A549 (cell line): ENCODE data around the gene FAM240A. TPM values are rescaled to one million over a fixed set of nuclear protein-coding genes. Genes with fewer than 3 reads are reported as not detected.

Experiments used
- ATAC-seq, 2 experiments: fragments of 200-7000 bp in 1 of 2; fragments of >200 bp in 1 of 2; cut with Nextera tagmentation in 1 of 2; cut with Tn5 transposase in 1 of 2; 3 replicates each; pipeline versions ENCODE4 v1.8.0 to v1.9.1; 2018 to 2020; ENCODE audit warnings: mild to moderate bottlenecking in 1 of 2, moderate library complexity in 1 of 2
- CTCF ChIA-PET: fragments of 300-600 bp; sonication (Branson Sonifier 250); formaldehyde crosslinking; extraction: SDS; loops from one replicate; lab custom pipeline; 2021; ENCODE audit warnings: antibody characterized with exemption, inconsistent platforms; lab: Yijun Ruan, JAX
- POLR2A ChIA-PET: fragments of 350-600 bp; formaldehyde crosslinking; extraction: SDS; loops from one replicate; lab custom pipeline; 2021; ENCODE audit warnings: antibody characterized with exemption, inconsistent platforms; lab: Yijun Ruan, JAX
- DNase-seq, 2 experiments: peaks; one replicate each; pipeline versions ENCODE4 v3.0.0 to v3.0.0-alpha.2; 2011 to 2016; ENCODE audit warnings: low read depth in 1 of 2, low spot score in 1 of 2
- FAIRE-seq: peaks from 2 replicates; lab custom pipeline; 2011; peaks lifted over from hg19 to GRCh38; lab: Jason Lieb, UNC
- H3K27ac ChIP-seq, 2 experiments: fragments of >200 bp; sonication (Bioruptor Twin); formaldehyde crosslinking; 3 replicates each; pipeline ENCODE4 v1.5.1; 2016 to 2017
- H3K4me1 ChIP-seq: fragments of >200 bp; sonication (Bioruptor Twin); formaldehyde crosslinking; 3 replicates; pipeline ENCODE4 v1.6.1; 2016
- H3K4me2 ChIP-seq: fragments of >200 bp; sonication (Bioruptor Twin); formaldehyde crosslinking; 3 replicates; pipeline ENCODE4 v1.6.1; 2016
- H3K4me3 ChIP-seq: fragments of >200 bp; sonication (Bioruptor Twin); formaldehyde crosslinking; 3 replicates; pipeline ENCODE4 v1.5.1; 2016
- H3K9me3 ChIP-seq: fragments of >200 bp; sonication (Bioruptor Twin); formaldehyde crosslinking; 3 replicates; pipeline ENCODE4 v1.6.1; 2016
- BHLHE40 ChIP-seq: IDR thresholded peaks from 2 replicates; pipeline ENCODE4 v1.6.1; 2012; ENCODE audit warnings: low read depth, low read length, inconsistent platforms
- CBX8 ChIP-seq: fragments of 200-600 bp; sonication (generic); IDR thresholded peaks from 2 replicates; pipeline ENCODE4 v1.6.1; 2016
- CHD2 ChIP-seq: fragments of 150-350 bp; IDR thresholded peaks from 2 replicates; pipeline ENCODE4 v1.6.1; 2014; ENCODE audit warnings: low read length; ENCODE audit not compliant: partially characterized antibody
- CHD4 ChIP-seq: fragments of 200-600 bp; sonication (generic); IDR thresholded peaks from 2 replicates; pipeline ENCODE4 v1.6.1; 2016; ENCODE audit warnings: antibody characterized with exemption, mild to moderate bottlenecking, borderline replicate concordance
- CTCF ChIP-seq: fragments of >200 bp; sonication (Bioruptor Twin); formaldehyde crosslinking; IDR thresholded peaks from 3 replicates; pipeline ENCODE4 v1.5.1; 2016
- EHF ChIP-seq: fragments of 250-450 bp; sonication (Bioruptor Pico); IDR thresholded peaks from 2 replicates; pipeline ENCODE4 v1.5.0; 2020; ENCODE audit warnings: mild to moderate bottlenecking
- EHMT2 ChIP-seq: fragments of 200-600 bp; sonication (generic); IDR thresholded peaks from 2 replicates; pipeline ENCODE4 v1.6.1; 2016; ENCODE audit warnings: antibody characterized with exemption, low read depth, mild to moderate bottlenecking, moderate library complexity
- FOSL2 ChIP-seq, 2 experiments: fragments of 450-650 bp in 1 of 2; fragments of >200 bp in 1 of 2; sonication (Bioruptor Twin) in 1 of 2; formaldehyde crosslinking; IDR thresholded peaks; 2 replicates each; pipeline versions ENCODE4 v1.5.0 to v1.6.1; 2016 to 2020; ENCODE audit warnings: mild to moderate bottlenecking in 1 of 2, moderate library complexity in 1 of 2
- HEYL ChIP-seq: fragments of 250-450 bp; sonication (Bioruptor Pico); IDR thresholded peaks from 2 replicates; pipeline ENCODE4 v1.8.0; 2021; ENCODE audit warnings: mild to moderate bottlenecking, moderate library complexity
- HOXA7 ChIP-seq: fragments of 250-450 bp; sonication (Bioruptor Pico); IDR thresholded peaks from 2 replicates; pipeline ENCODE4 v1.5.0; 2020; ENCODE audit warnings: mild to moderate bottlenecking, moderate library complexity
- HOXB5 ChIP-seq: fragments of 250-450 bp; sonication (Bioruptor Pico); IDR thresholded peaks from 2 replicates; pipeline ENCODE4 v1.5.0; 2020; ENCODE audit warnings: mild to moderate bottlenecking, moderate library complexity
- JUNB ChIP-seq: fragments of >200 bp; sonication (Bioruptor Twin); formaldehyde crosslinking; IDR thresholded peaks from 2 replicates; pipeline ENCODE4 v1.6.1; 2016
- KDM1A ChIP-seq: fragments of 200-600 bp; sonication (generic); IDR thresholded peaks from 2 replicates; pipeline ENCODE4 v1.6.1; 2016; ENCODE audit warnings: low read depth, mild to moderate bottlenecking
- MAX ChIP-seq: IDR thresholded peaks from 2 replicates; pipeline ENCODE4 v1.6.1; 2012
- MYC ChIP-seq: IDR thresholded peaks from 2 replicates; pipeline ENCODE4 v1.6.1; 2012; ENCODE audit warnings: mild to moderate bottlenecking, inconsistent platforms, low read length, improper control_type of control experiment, borderline replicate concordance
- NPAS2 ChIP-seq: fragments of 250-450 bp; sonication (Bioruptor Pico); IDR thresholded peaks from 2 replicates; pipeline ENCODE4 v1.8.0; 2022; ENCODE audit warnings: mild to moderate bottlenecking, moderate library complexity, borderline replicate concordance
- PHF8 ChIP-seq: fragments of 200-600 bp; sonication (generic); IDR thresholded peaks from 2 replicates; pipeline ENCODE4 v1.6.1; 2016; ENCODE audit warnings: low read depth, mild to moderate bottlenecking, antibody characterized with exemption, moderate library complexity, borderline replicate concordance
- POLR2AphosphoS2 ChIP-seq: conservative IDR thresholded peaks from 2 replicates; pipeline ENCODE4 v1.6.1; 2012; ENCODE audit warnings: low read length, improper control_type of control experiment, inconsistent platforms
- RFX5 ChIP-seq: fragments of 450-650 bp; IDR thresholded peaks from 2 replicates; pipeline ENCODE4 v1.7.1; 2014; ENCODE audit warnings: antibody characterized with exemption, mild to moderate bottlenecking, moderate library complexity
- SREBF2 ChIP-seq: fragments of 450-650 bp; IDR thresholded peaks from 2 replicates; pipeline ENCODE4 v1.6.1; 2014; ENCODE audit warnings: mild to moderate bottlenecking, moderate library complexity
- TFCP2L1 ChIP-seq: fragments of 250-450 bp; sonication (Bioruptor Pico); IDR thresholded peaks from 2 replicates; pipeline ENCODE4 v1.5.0; 2021; ENCODE audit warnings: mild to moderate bottlenecking
- ZSCAN20 ChIP-seq: fragments of 250-450 bp; sonication (Bioruptor Pico); IDR thresholded peaks from 2 replicates; pipeline ENCODE4 v1.8.0; 2022; ENCODE audit warnings: mild to moderate bottlenecking, moderate library complexity
- WGBS: methylation state at CpG from one replicate; pipeline ENCODE4 v1.1.6; 2017; ENCODE audit errors: missing lambda C conversion rate; 5-methylcytosine and 5-hydroxymethylcytosine counted together
- polyA plus RNA-seq, 4 experiments: library from polyadenylated mRNA; depleted of rRNA in 3 of 4; stranded (reverse); fragments of >200 nt; fragmentation: RNase III in 1 of 4; extraction: RNeasy Plus Mini Kit Qiagen cat#74134 plus additional on column Dnase treatment in 1 of 4; gene quantifications; 2 replicates in 3 of 4; 3 replicates in 1 of 4; pipeline ENCODE4 v1.2.3, GENCODE V29; 2011 to 2017
- TF ChIP-seq, protein P1 (sequence below): fragments of 150-350 bp; IDR thresholded peaks from 2 replicates; pipeline ENCODE4 v1.6.1; 2014; ENCODE audit warnings: low read depth, mild to moderate bottlenecking, low read length

FAM240A gene
- polyA plus RNA-seq, 2 of the 4 experiments (the other 2 are of a cell fraction), result not detected

- ChIA-PET CTCF (no interaction called here), POLR2A (no interaction called here)
- H3K27ac ChIP-seq, result no peak overlapping the region
- H3K9me3 ChIP-seq, result no peaks in the 10 kb centered on the region
- H3K4me3 ChIP-seq, result no peak overlapping the region
- no peak for ATAC-seq
- TF ChIP-seq POLR2AphosphoS2, result no peak
- TF ChIP-seq HOXA7 (CRISPR knock-in tag), result no peak
- TF ChIP-seq, protein P1, sequence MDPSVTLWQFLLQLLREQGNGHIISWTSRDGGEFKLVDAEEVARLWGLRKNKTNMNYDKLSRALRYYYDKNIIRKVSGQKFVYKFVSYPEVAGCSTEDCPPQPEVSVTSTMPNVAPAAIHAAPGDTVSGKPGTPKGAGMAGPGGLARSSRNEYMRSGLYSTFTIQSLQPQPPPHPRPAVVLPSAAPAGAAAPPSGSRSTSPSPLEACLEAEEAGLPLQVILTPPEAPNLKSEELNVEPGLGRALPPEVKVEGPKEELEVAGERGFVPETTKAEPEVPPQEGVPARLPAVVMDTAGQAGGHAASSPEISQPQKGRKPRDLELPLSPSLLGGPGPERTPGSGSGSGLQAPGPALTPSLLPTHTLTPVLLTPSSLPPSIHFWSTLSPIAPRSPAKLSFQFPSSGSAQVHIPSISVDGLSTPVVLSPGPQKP, result no peak
- no peak for TF ChIP-seq KDM1A
- TF ChIP-seq EHMT2, result no peak
- no peak for TF ChIP-seq FOSL2 (IDR thresholded peaks at IDR 0.05)
- TF ChIP-seq FOSL2 (CRISPR knock-in tag; IDR thresholded peaks at IDR 0.05), result no peak
- TF ChIP-seq CBX8, result no peak
- TF ChIP-seq JUNB, result no peak
- no peak for TF ChIP-seq HOXB5
- TF ChIP-seq CTCF, result no peak
- TF ChIP-seq TFCP2L1 (CRISPR knock-in tag), result no peak
- no peak for TF ChIP-seq MAX
- TF ChIP-seq RFX5, result no peak
- TF ChIP-seq CHD4, result no peak
- WGBS, result 39% methylated on average over 2 of the region's 2 CpGs
- FAIRE-seq, result no peak
- DNase-seq, result no peak
- no peak overlapping the region for H3K4me2 ChIP-seq
- no peaks in the 10 kb centered on the region for H3K4me1 ChIP-seq
Measured at GRCh38 chr3:46668591-46668990, 56.3 kb downstream of the FAM240A start.

DNA sequence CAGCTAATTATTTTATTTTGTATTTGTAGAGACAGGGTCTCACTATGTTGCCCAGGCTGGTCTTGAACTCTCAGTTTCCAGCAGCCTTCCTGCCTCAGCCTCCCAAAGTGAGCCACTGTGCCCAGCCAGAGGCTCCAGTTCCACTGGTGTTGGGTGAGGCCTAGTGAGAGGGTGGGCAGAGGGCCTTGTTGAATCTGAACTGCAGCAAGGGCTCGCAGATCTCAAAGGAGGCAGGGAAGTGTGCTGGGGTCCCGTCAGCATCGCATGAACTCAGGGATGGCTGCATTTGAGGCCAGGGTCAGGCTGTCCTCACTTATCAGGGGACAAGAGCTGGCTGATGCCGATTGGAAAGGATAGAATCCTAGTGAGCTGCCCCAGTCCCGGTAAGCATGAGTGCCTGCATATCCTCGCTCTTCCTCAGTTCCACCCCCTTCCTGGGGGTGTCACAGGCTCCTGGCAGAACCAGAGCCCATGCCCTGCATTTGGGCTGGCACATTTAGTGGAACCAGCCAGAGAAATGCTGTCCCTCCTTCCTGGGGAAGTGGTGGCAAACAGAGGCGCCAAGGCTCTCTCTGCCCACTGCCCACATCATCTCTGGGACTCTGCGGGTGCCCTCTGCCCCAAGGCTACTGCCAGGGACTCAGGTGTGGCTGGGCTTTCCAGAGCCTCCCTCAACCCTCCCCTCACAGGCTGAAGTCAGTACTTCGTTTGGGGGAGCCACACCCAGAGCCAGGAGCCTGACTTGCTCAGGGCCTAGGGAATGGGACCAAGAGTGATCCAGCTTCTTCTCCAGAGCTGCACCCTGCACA, 57.1 kb downstream of the FAM240A start:
- ATAC-seq, result no peak
- ChIA-PET CTCF (interaction anchor here (1.7 kb wide), 1 partner anchor 181 kb away, joined by 4 read pairs; no protein-coding TSS in a partner anchor), POLR2A (interaction anchor here (0.6 kb wide), 1 partner anchor 16 kb away, joined by 6 read pairs; no protein-coding TSS in a partner anchor)
- Histone ChIP-seq H3K27ac (no peak overlapping the region), H3K4me1 (no peaks in the 10 kb centered on the region), H3K4me3 (no peak overlapping the region), H3K4me2 (no peak overlapping the region), H3K9me3 (no peaks in the 10 kb centered on the region)
- no peak for FAIRE-seq
- WGBS, result 84% methylated on average over 4 of the region's 9 CpGs
- no peak for DNase-seq
- TF ChIP-seq NPAS2 (CRISPR knock-in tag) (no peak), HEYL (no peak), ZSCAN20 (CRISPR knock-in tag) (no peak), CHD2 (no peak), BHLHE40 (no peak), EHMT2 (no peak), CTCF (no peak), SREBF2 (no peak), RFX5 (no peak), PHF8 (no peak), EHF (CRISPR knock-in tag) (no peak), HOXA7 (CRISPR knock-in tag) (no peak), MYC (no peak)
